ENCODE results near the gene GPR152. TPM values are rescaled to one million over a fixed set of nuclear protein-coding genes. Genes with fewer than 3 reads are reported as not detected.

The GPR152 gene
- total and polyA plus RNA-seq, 4 donors, result not detected

DNA sequence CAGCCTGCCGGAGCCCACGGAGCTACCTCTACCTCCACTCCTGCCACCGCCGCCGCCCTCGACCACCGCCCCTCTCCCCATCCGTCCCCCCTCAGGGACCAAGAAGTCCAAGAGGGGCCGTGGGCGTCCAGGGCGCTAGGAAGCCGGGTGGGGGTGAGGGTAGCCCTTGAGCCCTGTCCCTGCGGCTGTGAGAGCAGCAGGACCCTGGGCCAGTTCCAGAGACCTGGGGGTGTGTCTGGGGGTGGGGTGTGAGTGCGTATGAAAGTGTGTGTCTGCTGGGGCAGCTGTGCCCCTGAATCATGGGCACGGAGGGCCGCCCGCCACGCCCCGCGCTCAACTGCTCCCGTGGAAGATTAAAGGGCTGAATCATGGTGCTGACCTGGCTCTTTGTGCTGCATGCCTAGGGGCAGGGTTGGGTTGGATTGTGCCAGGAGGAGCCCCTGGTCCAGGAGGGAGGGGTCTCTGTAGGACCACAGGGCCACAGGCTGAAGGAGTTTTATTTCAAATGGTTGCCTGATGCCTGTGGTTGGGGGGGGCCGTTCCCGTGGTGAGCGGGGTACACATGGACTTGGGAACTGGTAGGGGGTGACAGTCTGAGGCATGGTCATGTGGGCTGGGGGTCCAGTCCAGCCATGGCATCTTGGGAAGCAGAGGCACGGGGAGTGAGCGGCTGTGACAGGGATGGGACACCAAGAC is 17.4 kb downstream of the GPR152 start:
- intact Hi-C loops (cut with DNase I), result no loop called here

DNA sequence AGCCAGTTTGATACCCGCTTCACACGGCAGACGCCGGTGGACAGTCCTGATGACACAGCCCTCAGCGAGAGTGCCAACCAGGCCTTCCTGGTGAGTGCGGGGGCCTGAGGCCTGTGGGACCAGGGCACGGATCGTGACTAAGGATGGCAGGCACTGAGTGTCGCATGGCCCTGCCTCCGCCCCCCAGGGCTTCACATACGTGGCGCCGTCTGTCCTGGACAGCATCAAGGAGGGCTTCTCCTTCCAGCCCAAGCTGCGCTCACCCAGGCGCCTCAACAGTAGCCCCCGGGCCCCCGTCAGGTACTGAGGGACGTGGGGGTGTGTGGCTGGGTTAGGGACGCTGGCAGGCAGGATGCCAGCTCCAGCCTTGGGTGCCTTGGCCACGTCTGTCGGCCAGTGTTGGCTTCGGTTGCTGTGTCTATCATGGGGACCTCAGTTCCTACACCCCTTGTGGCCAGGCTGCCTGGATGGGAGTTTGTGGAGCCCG is 18.1 kb downstream of the GPR152 start:
- 76 to 77% methylated on average over 23 of the region's 23 CpGs for WGBS, 2 donors
- H3K27ac ChIP-seq (ENCODE audit: low read depth in 1 of 2, low read length in 2 of 2), result no peak overlapping the region

More for the DNA sequence above, 17.4 kb downstream of the GPR152 start:
- no peaks in the 10 kb centered on the region for H3K27me3 ChIP-seq (ENCODE audit: control insufficient read depth in 1 of 2, insufficient read depth in 2 of 2, low read length in 1 of 2)
- H3K4me1 ChIP-seq (ENCODE audit: control insufficient read depth in 1 of 2, insufficient read depth in 2 of 2, low read length in 2 of 2), result no peaks in the 10 kb centered on the region
- no peaks in the 10 kb centered on the region for H3K9me3 ChIP-seq (ENCODE audit: control insufficient read depth, low read length)
- no peak overlapping the region for H3K4me3 ChIP-seq (ENCODE audit: low read length in 2 of 2)
- no peak overlapping the region for H3K27ac ChIP-seq (ENCODE audit: low read depth in 1 of 2, low read length in 2 of 2)
- H3K36me3 ChIP-seq (ENCODE audit: control insufficient read depth in 1 of 2, insufficient read depth in 2 of 2, low read length in 1 of 2), result peaks cover 0 to 2% of the 10 kb centered on the region in 2 donors
- DNase-seq (no peak), ATAC-seq (ENCODE audit: low FRiP score) (no peak)
- 85% methylated on average over 25 to 26 of the region's 26 CpGs for WGBS, 2 donors

DNA sequence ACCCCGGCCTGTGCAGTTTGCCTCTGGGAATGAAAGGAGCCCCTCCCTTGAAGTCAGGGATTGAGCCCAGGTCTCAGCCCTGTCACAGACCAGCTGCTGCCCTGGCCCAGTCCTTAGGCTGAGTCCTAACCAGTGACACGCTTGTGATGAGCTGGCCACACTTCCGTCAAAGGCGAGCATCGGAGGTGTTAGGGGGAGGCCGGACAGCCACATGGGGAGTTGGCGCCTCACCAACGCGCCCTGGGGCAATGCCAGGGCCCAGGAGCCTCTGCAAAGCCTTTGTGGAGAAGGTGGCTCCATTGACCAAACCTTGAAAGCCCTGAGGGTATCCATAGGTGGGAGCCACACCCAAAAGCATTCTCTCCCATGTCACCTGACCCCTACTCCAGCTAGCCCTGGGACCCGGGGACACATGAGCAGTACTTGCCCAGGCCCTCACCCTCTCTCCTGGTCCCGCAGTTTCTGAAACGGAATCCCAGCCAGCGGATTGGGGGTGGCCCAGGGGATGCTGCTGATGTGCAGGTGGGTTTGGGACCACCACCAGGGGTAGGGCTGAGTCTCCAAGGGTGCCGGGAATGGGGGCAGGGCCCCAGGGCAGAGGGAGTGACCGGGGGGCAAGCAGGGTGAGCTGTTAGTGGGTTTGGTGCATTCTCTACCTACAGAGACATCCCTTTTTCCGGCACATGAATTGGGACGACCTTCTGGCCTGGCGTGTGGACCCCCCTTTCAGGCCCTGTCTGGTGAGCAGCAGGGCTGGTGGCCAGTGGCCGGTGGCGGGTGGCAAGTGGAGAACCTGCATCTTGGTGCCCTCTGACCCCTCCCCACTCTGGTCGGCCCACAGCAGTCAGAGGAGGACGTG is 18.8 kb downstream of the GPR152 start:
- Histone ChIP-seq H3K4me1 (ENCODE audit: control insufficient read depth in 1 of 2, insufficient read depth in 2 of 2, low read length in 2 of 2) (no peaks in the 10 kb centered on the region), H3K36me3 (ENCODE audit: control insufficient read depth in 1 of 2, insufficient read depth in 2 of 2, low read length in 1 of 2) (peaks cover 0 to 2% of the 10 kb centered on the region in 2 donors), H3K4me3 (ENCODE audit: low read length in 2 of 2) (no peak overlapping the region), H3K27ac (ENCODE audit: low read depth in 1 of 2, low read length in 2 of 2) (no peak overlapping the region), H3K27me3 (ENCODE audit: control insufficient read depth in 1 of 2, insufficient read depth in 2 of 2, low read length in 1 of 2) (no peaks in the 10 kb centered on the region), H3K9me3 (ENCODE audit: control insufficient read depth, low read length) (no peaks in the 10 kb centered on the region)
- DNase-seq (no peak), ATAC-seq (ENCODE audit: low FRiP score) (no peak)
- intact Hi-C loops (cut with DNase I), result no loop called here
- WGBS, 2 donors, result 82% methylated on average over 22 of the region's 22 CpGs

More for the DNA sequence above, 18.1 kb downstream of the GPR152 start:
- peaks cover 0 to 2% of the 10 kb centered on the region in 2 donors for H3K36me3 ChIP-seq (ENCODE audit: control insufficient read depth in 1 of 2, insufficient read depth in 2 of 2, low read length in 1 of 2)
- no peaks in the 10 kb centered on the region for H3K4me1 ChIP-seq (ENCODE audit: control insufficient read depth in 1 of 2, insufficient read depth in 2 of 2, low read length in 2 of 2)
- no peak overlapping the region for H3K4me3 ChIP-seq (ENCODE audit: low read length in 2 of 2)
- ATAC-seq (ENCODE audit: low FRiP score) (no peak), DNase-seq (no peak)
- H3K27me3 ChIP-seq (ENCODE audit: control insufficient read depth in 1 of 2, insufficient read depth in 2 of 2, low read length in 1 of 2), result no peaks in the 10 kb centered on the region
- no peaks in the 10 kb centered on the region for H3K9me3 ChIP-seq (ENCODE audit: control insufficient read depth, low read length)
- intact Hi-C loops (cut with DNase I), result no loop called here

DNA sequence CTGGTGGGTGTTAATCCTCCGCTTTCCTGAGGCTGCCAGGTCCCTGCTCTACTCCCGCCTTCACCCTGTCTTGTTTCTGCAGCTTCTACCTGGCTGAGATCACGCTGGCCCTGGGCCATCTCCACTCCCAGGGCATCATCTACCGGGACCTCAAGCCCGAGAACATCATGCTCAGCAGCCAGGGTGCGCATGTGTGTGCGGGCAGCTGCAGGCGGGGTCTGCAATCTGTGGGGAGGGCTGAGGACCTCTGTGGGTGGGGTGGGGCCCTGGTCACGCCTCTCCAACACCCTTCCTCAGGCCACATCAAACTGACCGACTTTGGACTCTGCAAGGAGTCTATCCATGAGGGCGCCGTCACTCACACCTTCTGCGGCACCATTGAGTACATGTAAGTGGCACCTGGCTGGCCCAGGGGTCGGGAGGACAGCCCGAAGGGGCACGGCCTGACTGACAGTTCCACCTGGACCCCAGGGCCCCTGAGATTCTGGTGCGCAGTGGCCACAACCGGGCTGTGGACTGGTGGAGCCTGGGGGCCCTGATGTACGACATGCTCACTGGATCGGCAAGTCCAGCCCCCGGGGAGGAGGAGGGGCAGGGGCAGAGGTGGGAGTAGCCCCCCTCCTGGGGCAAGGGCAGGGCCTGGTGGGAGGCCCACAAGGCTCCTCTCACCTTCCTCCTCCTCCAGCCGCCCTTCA is 19.7 kb downstream of the GPR152 start:
- no peak for DNase-seq

DNA sequence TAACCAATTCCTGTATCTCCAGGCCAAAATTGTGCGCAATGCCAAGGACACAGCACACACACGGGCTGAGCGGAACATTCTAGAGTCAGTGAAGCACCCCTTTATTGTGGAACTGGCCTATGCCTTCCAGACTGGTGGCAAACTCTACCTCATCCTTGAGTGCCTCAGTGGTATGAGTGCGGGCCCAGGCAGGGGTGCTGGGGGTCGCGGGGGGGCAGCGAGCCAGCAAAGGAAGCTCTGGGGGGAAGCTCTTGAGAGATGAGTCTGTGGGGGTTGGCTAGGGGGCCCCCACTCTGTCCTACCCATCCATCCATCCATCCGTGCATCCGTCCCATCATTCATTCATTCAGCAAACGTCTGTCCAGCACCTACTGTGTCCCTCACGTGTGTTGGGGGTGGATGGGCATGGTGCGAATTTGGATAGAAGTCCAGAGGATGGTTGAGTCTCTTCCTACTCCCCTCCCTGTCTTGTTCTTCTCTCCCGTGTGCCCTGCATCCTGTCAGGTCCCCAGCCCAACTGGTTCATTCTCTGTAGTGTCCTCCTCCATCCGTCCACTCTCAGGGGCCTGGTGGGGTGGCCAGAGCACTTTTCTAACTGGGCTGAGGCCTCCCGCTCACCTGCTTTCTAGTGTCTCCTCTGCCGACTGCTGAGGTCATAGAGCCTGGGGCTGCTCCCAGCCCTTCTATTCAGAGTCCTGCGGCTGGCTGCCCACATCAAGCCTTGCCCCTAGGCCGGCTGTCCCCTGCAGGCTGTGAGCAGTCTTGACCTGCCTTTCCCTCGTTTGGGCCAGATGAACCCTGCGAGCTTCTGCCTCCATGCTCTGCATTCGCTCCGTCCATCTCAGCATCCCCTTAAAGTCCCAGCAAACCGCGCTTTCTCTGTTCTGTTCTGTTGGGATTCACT is 20.9 kb downstream of the GPR152 start:
- no peaks in the 10 kb centered on the region for H3K27me3 ChIP-seq (ENCODE audit: control insufficient read depth in 1 of 2, insufficient read depth in 2 of 2, low read length in 1 of 2)
- H3K9me3 ChIP-seq (ENCODE audit: control insufficient read depth, low read length), result no peaks in the 10 kb centered on the region
- ATAC-seq (ENCODE audit: low FRiP score) (no peak), DNase-seq (no peak)
- peaks cover 0 to 2% of the 10 kb centered on the region in 2 donors for H3K36me3 ChIP-seq (ENCODE audit: control insufficient read depth in 1 of 2, insufficient read depth in 2 of 2, low read length in 1 of 2)
- 89 to 90% methylated on average over 24 of the region's 24 CpGs for WGBS, 2 donors
- H3K4me1 ChIP-seq (ENCODE audit: control insufficient read depth in 1 of 2, insufficient read depth in 2 of 2, low read length in 2 of 2), result no peaks in the 10 kb centered on the region
- H3K4me3 ChIP-seq (ENCODE audit: low read length in 2 of 2), result no peak overlapping the region
- intact Hi-C loops (cut with DNase I), result no loop called here
- H3K27ac ChIP-seq (ENCODE audit: low read depth in 1 of 2, low read length in 2 of 2), result no peak overlapping the region

More for the DNA sequence above, 19.7 kb downstream of the GPR152 start:
- no peak overlapping the region for H3K27ac ChIP-seq (ENCODE audit: low read depth in 1 of 2, low read length in 2 of 2)
- no peak for ATAC-seq (ENCODE audit: low FRiP score)
- H3K36me3 ChIP-seq (ENCODE audit: control insufficient read depth in 1 of 2, insufficient read depth in 2 of 2, low read length in 1 of 2), result peaks cover 0 to 2% of the 10 kb centered on the region in 2 donors
- intact Hi-C loops (cut with DNase I), result no loop called here
- no peaks in the 10 kb centered on the region for H3K4me1 ChIP-seq (ENCODE audit: control insufficient read depth in 1 of 2, insufficient read depth in 2 of 2, low read length in 2 of 2)
- H3K27me3 ChIP-seq (ENCODE audit: control insufficient read depth in 1 of 2, insufficient read depth in 2 of 2, low read length in 1 of 2), result no peaks in the 10 kb centered on the region
- H3K4me3 ChIP-seq (ENCODE audit: low read length in 2 of 2), result no peak overlapping the region
- 88 to 92% methylated on average over 20 to 22 of the region's 22 CpGs for WGBS, 2 donors
- H3K9me3 ChIP-seq (ENCODE audit: control insufficient read depth, low read length), result no peaks in the 10 kb centered on the region

DNA sequence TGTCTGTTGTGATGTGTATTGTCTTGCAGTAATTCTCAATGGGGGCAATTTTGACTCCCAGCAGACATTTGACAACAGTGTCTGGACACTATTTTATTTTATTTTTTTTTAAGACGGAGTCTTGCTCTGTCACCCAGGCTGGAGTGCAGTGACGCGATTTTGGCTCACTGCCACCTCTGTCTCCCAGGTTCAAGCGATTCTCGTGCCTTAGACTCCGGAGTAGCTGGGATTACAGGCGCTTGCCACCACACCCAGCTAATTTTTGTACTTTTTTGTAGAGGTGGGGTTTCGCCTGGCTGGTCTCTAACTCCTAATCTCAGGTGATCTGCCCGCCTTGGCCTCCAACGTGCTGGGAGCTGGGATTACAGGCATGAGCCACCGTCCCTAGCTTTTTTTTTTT is 22.8 kb downstream of the GPR152 start:
- DNase-seq (no peak), ATAC-seq (ENCODE audit: low FRiP score) (no peak)
- Histone ChIP-seq H3K36me3 (ENCODE audit: control insufficient read depth in 1 of 2, insufficient read depth in 2 of 2, low read length in 1 of 2) (peaks cover 0 to 2% of the 10 kb centered on the region in 2 donors), H3K9me3 (ENCODE audit: control insufficient read depth, low read length) (no peaks in the 10 kb centered on the region), H3K27ac (ENCODE audit: low read depth in 1 of 2, low read length in 2 of 2) (no peak overlapping the region), H3K4me3 (ENCODE audit: low read length in 2 of 2) (no peak overlapping the region), H3K4me1 (ENCODE audit: control insufficient read depth in 1 of 2, insufficient read depth in 2 of 2, low read length in 2 of 2) (no peaks in the 10 kb centered on the region), H3K27me3 (ENCODE audit: control insufficient read depth in 1 of 2, insufficient read depth in 2 of 2, low read length in 1 of 2) (no peaks in the 10 kb centered on the region)
- intact Hi-C loops (cut with DNase I), result no loop called here
- 71% methylated on average over 11 of the region's 11 CpGs for WGBS, 2 donors

DNA sequence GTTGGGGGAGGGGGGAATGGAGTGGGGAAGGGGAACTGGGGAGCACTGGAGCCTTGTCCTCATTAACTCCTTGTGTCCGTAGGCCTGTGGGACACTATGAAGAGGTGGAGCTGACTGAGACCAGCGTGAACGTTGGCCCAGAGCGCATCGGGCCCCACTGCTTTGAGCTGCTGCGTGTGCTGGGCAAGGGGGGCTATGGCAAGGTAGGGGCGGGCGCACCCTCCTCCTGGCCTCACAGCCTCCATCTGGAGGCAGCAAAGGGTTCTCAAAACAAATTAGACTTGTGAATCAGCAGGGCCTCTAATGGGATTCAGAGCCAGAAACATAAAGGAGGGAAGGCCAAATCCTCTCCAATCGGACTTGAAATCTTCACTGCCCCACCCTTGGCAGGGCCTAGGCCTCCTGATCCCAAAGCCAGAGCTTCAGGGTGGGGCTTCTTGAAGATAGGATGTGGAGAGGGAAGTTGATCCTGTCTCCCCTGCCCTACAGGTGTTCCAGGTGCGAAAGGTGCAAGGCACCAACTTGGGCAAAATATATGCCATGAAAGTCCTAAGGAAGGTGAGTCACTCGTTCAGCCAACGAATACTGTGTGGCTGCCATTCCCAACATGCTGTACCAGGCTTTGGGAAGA is 23.4 kb downstream of the GPR152 start:
- Histone ChIP-seq H3K36me3 (ENCODE audit: control insufficient read depth in 1 of 2, insufficient read depth in 2 of 2, low read length in 1 of 2) (no peaks in the 10 kb centered on the region), H3K9me3 (ENCODE audit: control insufficient read depth, low read length) (no peaks in the 10 kb centered on the region), H3K4me1 (ENCODE audit: control insufficient read depth in 1 of 2, insufficient read depth in 2 of 2, low read length in 2 of 2) (no peaks in the 10 kb centered on the region), H3K27ac (ENCODE audit: low read depth in 1 of 2, low read length in 2 of 2) (no peak overlapping the region), H3K4me3 (ENCODE audit: low read length in 2 of 2) (peak overlapping the region; percentile 48 to 61), H3K27me3 (ENCODE audit: control insufficient read depth in 1 of 2, insufficient read depth in 2 of 2, low read length in 1 of 2) (no peaks in the 10 kb centered on the region)
- intact Hi-C loops (cut with DNase I), result no loop called here
- 48 to 50% methylated on average over 12 of the region's 12 CpGs for WGBS, 2 donors
- DNase-seq (no peak), ATAC-seq (ENCODE audit: low FRiP score) (no peak)
